Hematopoietic multipotent progenitor cell treated with erythropoietin and hydrocortisone succinate and interleukin-3 and kit ligand, for 15 days (in vitro differentiated cells): ENCODE measurements around the gene TUBB.

ENCODE experiments used
- DNase-seq: peaks from one replicate; pipeline ENCODE4 v3.0.0-alpha.2; 2015; ENCODE audit warnings: low spot score

The TUBB gene

GRCh38 chr6:30719791-30720737 is at the start of gene TUBB:
Gene TUBB (plus strand): TSS chr6:30720352. CDS start chr6:30720507, 155 bp downstream.
- peak; percentile 89 for DNase-seq

GRCh38 chr6:30670760-30671527 is 49.2 kb upstream of the TUBB start:
- DNase-seq: no peak

GRCh38 chr6:30672445-30673253 is 47.5 kb upstream of the TUBB start, which contains the start of gene DHX16:
Gene DHX16 (minus strand): TSS chr6:30673006. CDS start chr6:30672841, 165 bp downstream.
- DNase-seq: peak; percentile 97

GRCh38 chr6:30676660-30677285 is 43.4 kb upstream of the TUBB start:
- DNase-seq: peak; percentile 41

- peak; percentile 85 for DNase-seq
Measured at GRCh38 chr6:30678964-30679726, 41.0 kb upstream of the TUBB start.

GRCh38 chr6:30679765-30680535 is 40.2 kb upstream of the TUBB start:
- no peak for DNase-seq

GRCh38 chr6:30681766-30682142 is 38.4 kb upstream of the TUBB start:
- no peak for DNase-seq

- DNase-seq: no peak
Measured at GRCh38 chr6:30682143-30683117, 37.7 kb upstream of the TUBB start.

- DNase-seq: no peak
Measured at GRCh38 chr6:30683183-30683979, 36.8 kb upstream of the TUBB start.

GRCh38 chr6:30683980-30684338 is 36.2 kb upstream of the TUBB start:
- no peak for DNase-seq

GRCh38 chr6:30684386-30685156 is 35.6 kb upstream of the TUBB start:
- no peak for DNase-seq

- DNase-seq: no peak
Measured at GRCh38 chr6:30685157-30686008, 34.8 kb upstream of the TUBB start.

GRCh38 chr6:30686009-30686907 is 33.9 kb upstream of the TUBB start, which contains the start of gene PPP1R18:
Gene PPP1R18 (minus strand): TSS chr6:30686645. CDS start chr6:30686018, 627 bp downstream.
- no peak for DNase-seq

GRCh38 chr6:30686908-30687658 is 33.1 kb upstream of the TUBB start:
- DNase-seq: no peak
